Muscle layer of duodenum (tissue), 2 donors: Measurements from ENCODE around the gene GPC1.

Source experiments
- H3K27ac ChIP-seq: one replicate; pipeline ENCODE4 v1.7.0; 2013; ENCODE audit warnings: mild to moderate bottlenecking, low read length
- H3K27me3 ChIP-seq: one replicate; pipeline ENCODE4 v1.7.0; 2013; ENCODE audit warnings: low read depth, mild to moderate bottlenecking, control low read depth, low read length
- H3K36me3 ChIP-seq, 2 donors: one replicate each; pipeline ENCODE4 v1.7.0; 2013; ENCODE audit warnings: low read length in 2 of 2, control low read depth in 1 of 2, mild to moderate bottlenecking in 1 of 2; ENCODE audit not compliant: insufficient read depth in 2 of 2, control insufficient read depth in 1 of 2
- H3K4me1 ChIP-seq, 2 donors: one replicate each; pipeline ENCODE4 v1.7.0; 2013; ENCODE audit warnings: low read length in 2 of 2, mild to moderate bottlenecking in 2 of 2, control low read depth in 1 of 2, moderate library complexity in 1 of 2; ENCODE audit not compliant: insufficient read depth in 2 of 2, control insufficient read depth in 1 of 2
- H3K4me3 ChIP-seq, 2 donors: one replicate each; pipeline ENCODE4 v1.7.0; 2013; ENCODE audit warnings: low read length in 2 of 2, low read depth in 1 of 2, mild to moderate bottlenecking in 1 of 2
- H3K9me3 ChIP-seq, 2 donors: one replicate each; pipeline ENCODE4 v1.7.0; 2013; ENCODE audit warnings: low read length in 2 of 2, control low read depth in 1 of 2, mild to moderate bottlenecking in 1 of 2; ENCODE audit not compliant: control insufficient read depth in 1 of 2
- donor health status: healthy.

Gene GPC1

GRCh38 chr2:240399419-240400324, 35.8 kb upstream of the GPC1 start:
- H3K36me3 ChIP-seq = no peaks in the 10 kb centered on the region
- no peak overlapping the region for H3K4me3 ChIP-seq
- no peaks in the 10 kb centered on the region for H3K9me3 ChIP-seq
- no peaks in the 10 kb centered on the region for H3K4me1 ChIP-seq
- H3K27ac ChIP-seq = no peak overlapping the region
- H3K27me3 ChIP-seq = no peaks in the 10 kb centered on the region

GRCh38 chr2:240400371-240401161, 34.9 kb upstream of the GPC1 start:
- H3K36me3 ChIP-seq = no peaks in the 10 kb centered on the region
- H3K27me3 ChIP-seq = no peaks in the 10 kb centered on the region
- H3K27ac ChIP-seq = no peak overlapping the region
- no peaks in the 10 kb centered on the region for H3K9me3 ChIP-seq
- no peaks in the 10 kb centered on the region for H3K4me1 ChIP-seq
- H3K4me3 ChIP-seq = no peak overlapping the region

GRCh38 chr2:240401308-240401707, 34.2 kb upstream of the GPC1 start:
- H3K9me3 ChIP-seq = no peaks in the 10 kb centered on the region
- no peak overlapping the region for H3K4me3 ChIP-seq
- H3K27me3 ChIP-seq = no peaks in the 10 kb centered on the region
- no peaks in the 10 kb centered on the region for H3K4me1 ChIP-seq
- no peak overlapping the region for H3K27ac ChIP-seq
- no peaks in the 10 kb centered on the region for H3K36me3 ChIP-seq

GRCh38 chr2:240401781-240402551, 33.5 kb upstream of the GPC1 start:
- H3K9me3 ChIP-seq = no peaks in the 10 kb centered on the region
- H3K4me3 ChIP-seq = no peak overlapping the region
- no peak overlapping the region for H3K27ac ChIP-seq
- no peaks in the 10 kb centered on the region for H3K4me1 ChIP-seq
- no peaks in the 10 kb centered on the region for H3K27me3 ChIP-seq
- H3K36me3 ChIP-seq = no peaks in the 10 kb centered on the region

GRCh38 chr2:240402566-240403272, 32.7 kb upstream of the GPC1 start:
- no peak overlapping the region for H3K27ac ChIP-seq
- no peak overlapping the region for H3K4me3 ChIP-seq
- no peaks in the 10 kb centered on the region for H3K36me3 ChIP-seq
- no peaks in the 10 kb centered on the region for H3K27me3 ChIP-seq
- no peaks in the 10 kb centered on the region for H3K4me1 ChIP-seq
- H3K9me3 ChIP-seq = no peaks in the 10 kb centered on the region

- H3K4me3 ChIP-seq = no peak overlapping the region
- no peaks in the 10 kb centered on the region for H3K4me1 ChIP-seq
- H3K36me3 ChIP-seq = no peaks in the 10 kb centered on the region
- no peaks in the 10 kb centered on the region for H3K27me3 ChIP-seq
- H3K9me3 ChIP-seq = no peaks in the 10 kb centered on the region
- no peak overlapping the region for H3K27ac ChIP-seq
Observed at GRCh38 chr2:240403396-240404104, 31.9 kb upstream of the GPC1 start.

- no peaks in the 10 kb centered on the region for H3K27me3 ChIP-seq
Observed at GRCh38 chr2:240404174-240404852, 31.1 kb upstream of the GPC1 start.

GRCh38 chr2:240405133-240405532, 30.3 kb upstream of the GPC1 start:
- H3K36me3 ChIP-seq = no peaks in the 10 kb centered on the region
- no peaks in the 10 kb centered on the region for H3K27me3 ChIP-seq
- H3K4me1 ChIP-seq = no peaks in the 10 kb centered on the region
- H3K4me3 ChIP-seq = no peak overlapping the region
- H3K27ac ChIP-seq = no peak overlapping the region
- H3K9me3 ChIP-seq = no peaks in the 10 kb centered on the region

More at GRCh38 chr2:240404174-240404852, 31.1 kb upstream of the GPC1 start:
- no peaks in the 10 kb centered on the region for H3K4me1 ChIP-seq
- no peak overlapping the region for H3K4me3 ChIP-seq
- no peaks in the 10 kb centered on the region for H3K9me3 ChIP-seq
- no peak overlapping the region for H3K27ac ChIP-seq
- H3K36me3 ChIP-seq = no peaks in the 10 kb centered on the region

GRCh38 chr2:240405684-240406313, 29.7 kb upstream of the GPC1 start:
- no peak overlapping the region for H3K27ac ChIP-seq
- no peaks in the 10 kb centered on the region for H3K36me3 ChIP-seq
- no peak overlapping the region for H3K4me3 ChIP-seq
- H3K4me1 ChIP-seq = no peaks in the 10 kb centered on the region
- H3K9me3 ChIP-seq = no peaks in the 10 kb centered on the region
- no peaks in the 10 kb centered on the region for H3K27me3 ChIP-seq
